ENCODE data around the gene GPX1. TPM values are rescaled to one million over a fixed set of nuclear protein-coding genes. Genes with fewer than 3 reads are reported as not detected.
"Not testable (repeated sequence)": the region's sequence is repeated elsewhere in the genome, so short reads cannot be mapped to it uniquely, and the experiment has no call there.

Gene GPX1
- total RNA-seq, 1 donor from 2014 or later, result 130 TPM

DNA sequence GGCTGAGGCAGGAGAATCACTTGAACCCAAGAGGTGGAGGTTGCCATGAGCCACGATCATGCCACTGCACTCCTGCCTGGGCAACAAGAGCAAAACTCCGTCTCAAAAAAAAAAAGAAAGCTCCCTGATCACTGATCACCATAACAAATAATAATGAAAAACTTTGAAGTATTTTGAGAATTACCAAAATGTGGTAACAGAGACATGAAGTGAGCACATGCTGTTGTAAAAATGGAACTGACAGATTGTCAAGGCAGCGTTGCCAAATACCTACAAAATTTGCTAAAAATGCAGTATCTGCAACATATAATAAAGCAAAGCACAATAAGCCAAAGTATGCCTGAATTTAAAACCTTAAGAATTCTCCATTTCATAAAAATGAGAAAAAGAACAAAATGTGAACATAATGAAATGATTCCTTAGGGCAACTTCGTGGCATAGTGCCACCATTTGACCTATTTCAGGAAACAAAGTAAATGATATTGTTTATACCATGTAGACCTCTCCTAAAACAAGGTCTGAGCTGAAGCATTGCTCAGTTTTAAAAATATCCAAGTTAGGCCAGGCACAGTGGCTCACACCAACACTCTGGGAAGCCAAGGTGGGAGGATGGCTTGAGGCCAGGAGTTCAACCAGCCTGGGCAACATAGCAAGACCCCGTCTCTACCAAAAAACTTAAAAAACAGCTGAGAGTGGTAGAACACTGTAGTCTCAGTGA is 24.1 kb downstream of the GPX1 start:
- no peaks in the 10 kb centered on the region for H3K9me3 Mint-ChIP-seq (ENCODE audit: low read depth)
- peaks cover 4% of the 10 kb centered on the region for H3K4me1 Mint-ChIP-seq (ENCODE audit: low read depth)
- H3K36me3 Mint-ChIP-seq (ENCODE audit: insufficient read depth), result peaks cover 15% of the 10 kb centered on the region
- no peak for DNase-seq (ENCODE audit: low spot score, unreplicated experiment)
- no peak overlapping the region for H3K27ac Mint-ChIP-seq
- no peak overlapping the region for H3K4me3 Mint-ChIP-seq (ENCODE audit: low read depth)
- TF ChIP-seq, protein P1, sequence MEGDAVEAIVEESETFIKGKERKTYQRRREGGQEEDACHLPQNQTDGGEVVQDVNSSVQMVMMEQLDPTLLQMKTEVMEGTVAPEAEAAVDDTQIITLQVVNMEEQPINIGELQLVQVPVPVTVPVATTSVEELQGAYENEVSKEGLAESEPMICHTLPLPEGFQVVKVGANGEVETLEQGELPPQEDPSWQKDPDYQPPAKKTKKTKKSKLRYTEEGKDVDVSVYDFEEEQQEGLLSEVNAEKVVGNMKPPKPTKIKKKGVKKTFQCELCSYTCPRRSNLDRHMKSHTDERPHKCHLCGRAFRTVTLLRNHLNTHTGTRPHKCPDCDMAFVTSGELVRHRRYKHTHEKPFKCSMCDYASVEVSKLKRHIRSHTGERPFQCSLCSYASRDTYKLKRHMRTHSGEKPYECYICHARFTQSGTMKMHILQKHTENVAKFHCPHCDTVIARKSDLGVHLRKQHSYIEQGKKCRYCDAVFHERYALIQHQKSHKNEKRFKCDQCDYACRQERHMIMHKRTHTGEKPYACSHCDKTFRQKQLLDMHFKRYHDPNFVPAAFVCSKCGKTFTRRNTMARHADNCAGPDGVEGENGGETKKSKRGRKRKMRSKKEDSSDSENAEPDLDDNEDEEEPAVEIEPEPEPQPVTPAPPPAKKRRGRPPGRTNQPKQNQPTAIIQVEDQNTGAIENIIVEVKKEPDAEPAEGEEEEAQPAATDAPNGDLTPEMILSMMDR (IDR thresholded peaks at IDR 0.05; ENCODE audit: unreplicated experiment), result no peak
- no peaks in the 10 kb centered on the region for H3K27me3 Mint-ChIP-seq

DNA sequence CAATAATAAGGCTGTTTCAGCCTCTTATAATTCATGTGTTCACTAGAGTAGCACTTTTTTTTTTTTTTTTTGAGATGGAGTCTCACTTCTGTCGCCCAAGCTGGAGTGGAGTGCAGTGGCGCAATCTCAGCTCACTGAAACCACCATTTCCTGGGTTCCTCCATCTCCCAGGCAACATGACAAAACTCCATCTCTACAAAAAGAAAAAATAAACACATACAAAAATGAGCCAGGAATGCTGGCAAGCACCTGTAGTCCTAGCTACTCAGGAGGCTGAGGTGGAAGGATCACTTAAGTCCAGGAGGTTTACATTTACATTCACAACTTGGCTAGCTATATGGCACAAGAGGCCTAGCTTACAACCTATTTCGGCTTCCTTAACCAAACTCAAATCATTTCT is 25.1 kb downstream of the GPX1 start:
- Mint-ChIP-seq H3K4me1 (ENCODE audit: low read depth) (no peaks in the 10 kb centered on the region), H3K4me3 (ENCODE audit: low read depth) (no peak overlapping the region), H3K27ac (no peak overlapping the region), H3K36me3 (ENCODE audit: insufficient read depth) (peaks cover 18% of the 10 kb centered on the region), H3K27me3 (no peaks in the 10 kb centered on the region), H3K9me3 (ENCODE audit: low read depth) (no peaks in the 10 kb centered on the region)
- TF ChIP-seq, protein P1 (IDR thresholded peaks at IDR 0.05; ENCODE audit: unreplicated experiment), result no peak
- DNase-seq (ENCODE audit: low spot score, unreplicated experiment), result no peak

DNA sequence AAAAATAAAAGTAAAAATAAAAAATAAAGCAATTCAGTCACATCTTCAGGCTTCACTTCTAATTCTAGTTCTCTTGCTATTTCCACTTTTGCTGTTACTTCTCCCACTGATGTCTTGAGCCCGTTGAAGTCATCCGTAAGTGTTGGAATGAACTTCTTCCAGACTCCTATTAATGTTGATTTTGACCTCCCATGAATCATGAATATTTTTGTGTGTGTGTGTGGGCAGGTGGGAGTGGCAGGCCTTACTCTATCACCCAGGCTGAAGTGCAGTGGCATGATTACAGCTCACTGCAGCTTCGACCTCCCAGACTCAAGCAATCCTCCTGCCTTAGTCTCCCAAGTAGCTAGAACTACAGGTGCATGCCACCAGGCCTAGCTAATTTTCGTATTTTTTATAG is 29.0 kb downstream of the GPX1 start:
- Mint-ChIP-seq H3K27me3 (no peaks in the 10 kb centered on the region), H3K4me1 (ENCODE audit: low read depth) (no peaks in the 10 kb centered on the region), H3K27ac (no peak overlapping the region), H3K9me3 (ENCODE audit: low read depth) (no peaks in the 10 kb centered on the region), H3K4me3 (ENCODE audit: low read depth) (no peak overlapping the region), H3K36me3 (ENCODE audit: insufficient read depth) (peaks cover 28% of the 10 kb centered on the region)
- TF ChIP-seq, protein P1 (IDR thresholded peaks at IDR 0.05; ENCODE audit: unreplicated experiment), result no peak
- DNase-seq (ENCODE audit: low spot score, unreplicated experiment), result no peak

DNA sequence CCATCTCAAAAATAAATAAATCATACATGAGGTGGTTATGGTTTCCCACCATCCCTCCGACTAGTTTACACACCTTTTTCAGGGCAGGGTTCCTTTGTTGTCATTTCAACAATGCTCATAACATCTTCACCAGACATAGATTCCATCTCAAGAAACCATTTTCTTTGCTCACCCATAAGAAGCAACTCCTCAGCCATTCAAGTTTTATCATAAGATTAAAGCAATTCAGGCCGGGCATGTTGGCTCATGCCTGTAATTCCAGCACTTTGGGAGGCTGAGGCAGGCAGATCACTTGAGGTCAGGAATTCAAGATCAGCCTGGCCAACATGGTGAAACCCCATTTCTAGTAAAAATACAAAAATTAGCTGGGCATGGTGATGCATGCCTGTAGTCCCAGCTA is 29.8 kb downstream of the GPX1 start:
- H3K27me3 Mint-ChIP-seq; H3K27ac Mint-ChIP-seq; H3K4me3 Mint-ChIP-seq (ENCODE audit: low read depth); DNase-seq (ENCODE audit: low spot score, unreplicated experiment); H3K9me3 Mint-ChIP-seq (ENCODE audit: low read depth); H3K4me1 Mint-ChIP-seq (ENCODE audit: low read depth): not testable (repeated sequence)
- peaks cover 30% of the 10 kb centered on the region for H3K36me3 Mint-ChIP-seq (ENCODE audit: insufficient read depth)

DNA sequence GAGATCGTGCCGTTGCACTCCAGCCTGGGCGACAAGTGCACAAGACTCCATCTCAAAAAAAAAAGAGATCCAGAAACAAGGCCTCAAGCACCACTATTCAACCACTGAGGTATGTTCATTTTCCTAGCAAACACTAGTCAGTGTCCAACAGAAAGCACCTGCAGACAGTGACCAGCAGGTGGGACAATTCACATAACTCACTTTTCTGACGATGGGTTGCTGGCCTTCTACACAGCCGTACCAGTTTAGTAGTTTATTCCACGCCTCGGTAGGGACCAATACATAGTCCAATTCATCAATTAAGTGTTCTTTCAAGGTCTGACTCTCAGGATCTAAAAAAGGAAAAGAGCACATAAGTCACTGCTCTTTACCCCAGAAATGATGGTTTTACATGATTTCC is 30.7 kb downstream of the GPX1 start:
- TF ChIP-seq, protein P1 (IDR thresholded peaks at IDR 0.05; ENCODE audit: unreplicated experiment), result peak; percentile 43
- Mint-ChIP-seq H3K4me1 (ENCODE audit: low read depth) (no peaks in the 10 kb centered on the region), H3K27me3 (no peaks in the 10 kb centered on the region), H3K36me3 (ENCODE audit: insufficient read depth) (peaks cover 26% of the 10 kb centered on the region), H3K27ac (no peak overlapping the region), H3K4me3 (ENCODE audit: low read depth) (no peak overlapping the region), H3K9me3 (ENCODE audit: low read depth) (no peaks in the 10 kb centered on the region)
- no peak for DNase-seq (ENCODE audit: low spot score, unreplicated experiment)

DNA sequence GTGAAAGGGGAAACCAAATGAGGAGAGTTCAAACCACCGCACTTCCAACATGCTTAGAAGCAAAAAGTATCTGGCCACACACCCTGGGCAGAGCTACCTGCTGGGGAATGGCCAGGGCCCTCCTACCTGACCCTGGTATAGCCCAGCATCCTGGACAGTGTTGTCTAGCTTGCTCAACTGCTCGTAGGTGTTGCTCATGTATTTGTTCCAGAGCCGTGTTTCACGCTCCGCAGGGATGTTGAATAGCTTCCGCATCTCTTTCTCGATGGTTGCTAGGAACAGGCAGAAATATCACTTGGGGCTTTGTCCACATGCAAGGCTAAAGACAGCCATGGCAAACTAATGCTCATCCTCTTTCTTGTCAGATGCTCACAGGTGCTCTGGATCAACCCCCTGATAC is 33.4 kb downstream of the GPX1 start:
- peaks cover 31% of the 10 kb centered on the region for H3K36me3 Mint-ChIP-seq (ENCODE audit: insufficient read depth)
- TF ChIP-seq, protein P1 (IDR thresholded peaks at IDR 0.05; ENCODE audit: unreplicated experiment), result no peak
- H3K9me3 Mint-ChIP-seq (ENCODE audit: low read depth), result no peaks in the 10 kb centered on the region

More for the DNA sequence above, 33.4 kb downstream of the GPX1 start:
- H3K4me1 Mint-ChIP-seq (ENCODE audit: low read depth), result no peaks in the 10 kb centered on the region
- H3K27ac Mint-ChIP-seq, result no peak overlapping the region
- no peak overlapping the region for H3K4me3 Mint-ChIP-seq (ENCODE audit: low read depth)
- no peak for DNase-seq (ENCODE audit: low spot score, unreplicated experiment)
- no peaks in the 10 kb centered on the region for H3K27me3 Mint-ChIP-seq

Data from progenitor cell of endocrine pancreas (in vitro differentiated cells).